ENCODE data around the gene FOXA3. TPM values are rescaled to one million over a fixed set of nuclear protein-coding genes. Genes with fewer than 3 reads are reported as not detected.

The FOXA3 gene
- under 1 TPM in 1 of 4 donors, not detected in 3; 0.42 TPM for total RNA-seq

DNA sequence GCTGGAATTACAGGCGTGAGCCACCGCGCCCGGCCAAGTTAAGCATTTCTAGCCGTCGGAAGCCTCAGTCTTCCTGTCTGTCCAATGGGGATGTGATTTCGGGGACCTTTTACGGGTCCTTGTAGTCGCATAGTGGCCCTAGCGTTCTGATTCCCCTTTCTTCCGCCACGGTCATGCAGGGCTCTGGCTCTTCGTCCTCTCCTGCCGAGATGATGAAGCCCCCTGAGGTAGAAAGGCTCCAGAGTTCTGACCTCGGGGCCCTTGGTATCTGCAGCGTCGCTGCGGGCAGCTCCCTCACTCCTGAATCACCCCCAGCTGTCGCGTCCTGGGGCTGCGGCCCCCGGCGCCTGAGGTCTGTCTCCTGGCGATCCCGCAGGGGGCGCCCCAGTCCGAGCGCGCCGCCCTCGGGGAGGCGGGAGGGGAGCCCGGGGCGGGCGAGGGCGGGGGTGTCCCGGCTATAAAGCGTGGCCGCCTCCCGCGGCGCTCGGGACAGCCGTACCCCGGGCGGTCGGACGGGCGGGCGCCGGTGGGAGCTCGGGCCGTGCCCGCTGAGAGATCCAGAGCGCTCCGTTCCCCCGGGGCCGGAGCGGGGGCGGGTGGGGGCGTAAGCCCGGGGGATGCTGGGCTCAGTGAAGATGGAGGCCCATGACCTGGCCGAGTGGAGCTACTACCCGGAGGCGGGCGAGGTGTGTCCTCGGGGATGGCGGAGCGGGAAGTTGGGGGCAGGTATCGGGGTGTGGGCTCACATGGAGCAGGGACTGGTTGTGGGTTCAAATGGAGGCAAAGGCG lies at the start of gene FOXA3:
TSS of gene FOXA3 (plus strand) at position 487 of the 789 bp plus-strand sequence. CDS start at position 618, 131 bp downstream.
- peak; percentile 19 for ATAC-seq
- peaks cover 0 to 20% of the 10 kb centered on the region in 2 donors for H3K36me3 ChIP-seq
- H3K4me1 ChIP-seq: peaks cover 0 to 32% (median 15%) of the 10 kb centered on the region in 3 donors
- H3K4me3 ChIP-seq: peak within 1 kb of the TSS; percentile 12 to 94
- H3K27me3 ChIP-seq: peaks cover 33% of the 10 kb centered on the region
- H3K27ac ChIP-seq: peak within 1 kb of the TSS in 1 of 4 donors; percentile 93
- 14% methylated on average over 10 of the region's 71 CpGs; no CpG with 5 or more reads in 1 of the 2 donors for WGBS, 2 donors (ENCODE audit: low coverage in 1 of 2)
- no peaks in the 10 kb centered on the region for H3K9me3 ChIP-seq
- TF ChIP-seq EP300 (IDR thresholded peaks at IDR 0.05) (no peak), POLR2A (IDR thresholded peaks at IDR 0.05) (no peak), POLR2AphosphoS5 (IDR thresholded peaks at IDR 0.05) (no peak), CTCF (IDR thresholded peaks at IDR 0.05) (peak in 3 of 4 experiments; percentile 22 to 78 (median 57))

- no peak for ATAC-seq
- peaks cover 0 to 23% of the 10 kb centered on the region in 2 donors for H3K36me3 ChIP-seq
- H3K4me1 ChIP-seq: peaks cover 0 to 26% (median 13%) of the 10 kb centered on the region in 3 donors
- 33% methylated on average over 8 of the region's 40 CpGs; no CpG with 5 or more reads in 1 of the 2 donors for WGBS, 2 donors (ENCODE audit: low coverage in 1 of 2)
- no peaks in the 10 kb centered on the region for H3K9me3 ChIP-seq
- peaks cover 42% of the 10 kb centered on the region for H3K27me3 ChIP-seq
- H3K27ac ChIP-seq: no peak within 1 kb of the TSS
- TF ChIP-seq POLR2AphosphoS5 (IDR thresholded peaks at IDR 0.05): no peak
- TF ChIP-seq EP300 (IDR thresholded peaks at IDR 0.05): no peak
- TF ChIP-seq CTCF (IDR thresholded peaks at IDR 0.05): no peak
- TF ChIP-seq POLR2A (IDR thresholded peaks at IDR 0.05): no peak
- H3K4me3 ChIP-seq: peak within 1 kb of the TSS in 1 of 2 donors; percentile 44
Observed at GRCh38 chr19:45814851-45815480, 49.2 kb upstream of the FOXA3 start, which contains the start of gene RSPH6A. Gene RSPH6A, minus strand, starts transcription at chr19:45815308. Its CDS starts 132 bp downstream, at chr19:45815176.

DNA sequence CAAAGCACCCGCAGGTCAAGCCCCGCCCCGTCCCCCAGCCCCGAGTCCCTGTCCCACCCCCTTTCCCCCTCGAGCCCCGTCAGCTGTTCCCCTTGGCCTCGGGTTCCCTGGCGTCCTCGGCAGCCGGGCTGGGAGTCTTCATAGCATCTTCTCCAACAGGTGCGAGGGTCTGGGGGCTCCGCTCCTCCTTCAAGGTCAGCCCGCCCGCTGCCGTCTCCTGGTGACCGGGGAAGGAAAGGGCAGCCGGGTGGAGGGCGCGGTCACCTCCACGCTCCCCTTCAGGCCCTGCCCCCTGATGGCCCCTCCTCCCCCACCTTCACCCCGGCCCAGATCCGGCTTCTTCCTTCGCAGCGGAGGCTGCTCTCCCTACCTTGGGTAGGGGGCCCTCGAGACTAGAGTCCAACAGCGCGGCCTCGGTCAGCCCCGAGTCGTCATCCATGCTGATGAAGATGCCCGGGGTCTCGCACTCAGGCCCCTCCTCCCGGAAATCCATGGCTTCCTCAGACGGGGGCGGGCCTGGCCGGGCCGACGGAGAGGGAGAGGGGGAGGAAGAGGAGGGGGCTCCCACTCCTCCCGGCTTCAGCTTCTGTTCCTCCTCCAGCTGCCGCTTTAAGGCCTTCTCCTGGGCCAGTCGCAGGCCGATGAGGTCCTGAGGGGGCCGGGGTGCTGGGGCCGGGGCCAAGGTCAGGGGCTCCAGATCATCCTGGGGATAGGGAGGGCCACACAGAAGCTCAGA lies 48.5 kb upstream of the FOXA3 start:
- Histone ChIP-seq H3K36me3 (peaks cover 0 to 30% of the 10 kb centered on the region in 2 donors), H3K4me3 (peak overlapping the region in 1 of 2 donors; percentile 44), H3K27ac (no peak overlapping the region), H3K9me3 (no peaks in the 10 kb centered on the region), H3K27me3 (peaks cover 42% of the 10 kb centered on the region), H3K4me1 (peaks cover 0 to 25% (median 13%) of the 10 kb centered on the region in 3 donors)
- ATAC-seq: no peak
- WGBS, 2 donors (ENCODE audit: low coverage in 1 of 2): 15% methylated on average over 5 of the region's 44 CpGs; no CpG with 5 or more reads in 1 of the 2 donors
- TF ChIP-seq CTCF (IDR thresholded peaks at IDR 0.05) (no peak), EP300 (IDR thresholded peaks at IDR 0.05) (no peak), POLR2A (IDR thresholded peaks at IDR 0.05) (no peak), POLR2AphosphoS5 (IDR thresholded peaks at IDR 0.05) (no peak)

DNA sequence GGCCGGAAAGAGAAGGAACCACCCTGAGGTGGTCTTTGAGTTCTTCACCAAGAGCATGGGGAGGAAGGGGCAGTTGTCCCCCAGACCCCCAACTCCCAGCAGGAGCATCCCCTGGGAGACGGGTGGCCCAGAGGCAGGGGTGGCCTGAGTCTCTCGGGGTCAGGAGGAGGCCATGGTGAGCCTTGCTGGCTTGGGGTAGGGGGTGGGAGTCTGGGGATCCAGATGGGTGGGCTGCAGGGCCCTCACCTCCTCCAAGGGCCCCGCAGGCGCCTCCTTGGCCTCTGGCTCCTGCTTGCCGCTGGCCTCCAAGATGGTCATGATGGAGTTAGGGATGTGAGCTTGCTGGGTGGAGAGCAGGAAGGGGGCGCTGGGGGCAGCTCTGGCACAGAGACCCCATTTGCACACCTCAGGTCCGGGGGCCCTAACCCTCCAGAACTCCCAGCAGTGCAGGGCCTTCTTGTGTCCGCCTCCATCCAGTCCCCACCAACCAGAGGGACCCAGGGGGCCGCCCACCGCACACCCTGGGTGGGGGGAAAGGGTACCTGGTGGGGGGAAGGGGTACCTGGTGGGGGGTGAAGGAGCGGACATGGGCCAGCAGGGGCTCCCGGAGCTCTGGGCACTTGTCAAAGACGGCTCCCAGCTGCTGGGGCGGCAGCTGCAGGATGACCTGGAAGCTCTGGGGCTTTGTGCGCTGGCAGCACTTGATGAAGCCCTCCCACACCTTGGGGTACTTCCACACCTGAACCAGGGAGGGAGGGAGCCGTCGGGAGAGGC lies 47.7 kb upstream of the FOXA3 start:
- peaks cover 0 to 38% of the 10 kb centered on the region in 2 donors for H3K36me3 ChIP-seq

More for the DNA sequence above, 47.7 kb upstream of the FOXA3 start:
- ATAC-seq: no peak
- TF ChIP-seq EP300 (IDR thresholded peaks at IDR 0.05): no peak
- Histone ChIP-seq H3K9me3 (no peaks in the 10 kb centered on the region), H3K4me3 (peak overlapping the region in 1 of 2 donors; percentile 44), H3K27ac (peak overlapping the region in 1 of 4 donors; percentile 23), H3K4me1 (peaks cover 0 to 25% (median 13%) of the 10 kb centered on the region in 3 donors), H3K27me3 (peaks cover 42% of the 10 kb centered on the region)
- WGBS, 2 donors (ENCODE audit: low coverage in 1 of 2): no CpG with 5 or more reads among the region's 18 CpGs

Data from gastroesophageal sphincter (tissue), 4 donors.